Left ventricle myocardium inferior (tissue), 1 donor: ENCODE measurements around the gene RNF225. TPM values are rescaled to one million over a fixed set of nuclear protein-coding genes. Genes with fewer than 3 reads are reported as not detected.

Experiments used
- DNase-seq: peaks from one replicate; pipeline ENCODE4 v3.0.0-alpha.2; 2020
- H3K27ac ChIP-seq: fragments of 200-600 bp; replicated peaks from 2 replicates; pipeline ENCODE4 v1.8.0; 2021
- H3K27me3 ChIP-seq: fragments of 200-600 bp; 2 replicates; pipeline ENCODE4 v1.8.0; 2021; ENCODE audit warnings: low read depth
- H3K36me3 ChIP-seq: fragments of 200-600 bp; 2 replicates; pipeline ENCODE4 v1.8.0; 2021
- H3K4me1 ChIP-seq: fragments of 200-600 bp; 2 replicates; pipeline ENCODE4 v1.8.0; 2021
- H3K4me3 ChIP-seq: fragments of 200-600 bp; 2 replicates; pipeline ENCODE4 v1.8.0; 2021; ENCODE audit warnings: mild to moderate bottlenecking, moderate library complexity
- H3K9me3 ChIP-seq: fragments of 200-600 bp; replicated peaks from 2 replicates; pipeline ENCODE4 v1.8.0; 2021
- intact Hi-C: fragments of 100-400 bp; cut with micrococcal nuclease; formaldehyde crosslinking; loops from one replicate; pipeline ENCODE4 v1.11.0; 2022
- total RNA-seq: library from RNA; stranded (reverse); fragmentation: NEBNext Ultra II Directional; extraction: Animal tissue kit (Norgen Biotek cat#: 25700); gene quantifications from one replicate; pipeline ENCODE4 v1.2.1, GENCODE V29; 2021
- TF ChIP-seq, protein P1 (sequence below): fragments of 200-600 bp; IDR thresholded peaks from 2 replicates; pipeline ENCODE4 v1.8.0; 2021; ENCODE audit warnings: antibody characterized with exemption, mild to moderate bottlenecking, borderline replicate concordance
- donor health status: DM: no; HTN: yes; CAD: no; lungs with severe emphysema.

The RNF225 gene
- total RNA-seq, 1 donor from 2014 or later, result not detected

DNA sequence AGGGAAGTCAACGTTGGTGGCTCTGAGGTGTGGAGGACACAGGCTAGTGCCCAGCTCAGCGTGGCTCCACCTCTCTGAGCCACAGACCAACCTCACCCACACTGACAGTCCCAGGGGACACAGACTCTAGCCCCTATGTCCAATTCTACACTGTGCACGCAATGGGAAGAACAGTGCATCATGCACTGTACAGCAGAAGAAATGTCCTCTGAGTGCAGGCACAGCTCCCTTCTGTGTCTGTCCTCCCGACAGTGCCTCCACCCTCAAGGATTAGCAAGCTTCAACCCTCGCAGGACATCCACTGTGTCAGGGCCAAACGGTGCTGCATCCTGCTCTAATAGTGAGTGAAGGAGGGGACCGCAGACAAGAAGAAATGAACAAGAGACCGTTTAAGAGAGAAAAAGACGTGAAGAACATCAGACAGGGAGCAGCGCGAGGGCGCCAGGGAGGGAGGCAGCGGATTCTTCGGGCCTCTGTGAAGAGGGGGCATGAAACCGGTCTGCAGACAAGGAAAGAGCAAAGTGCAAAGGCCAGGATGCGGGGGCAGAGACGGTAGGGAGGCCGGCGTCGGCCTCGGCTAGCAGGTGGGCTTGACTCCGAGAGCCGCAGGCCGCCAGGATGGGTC is 15.3 kb upstream of the RNF225 start:
- peak overlapping the region; percentile 89 for H3K4me3 ChIP-seq
- peak overlapping the region; percentile 99 for H3K27ac ChIP-seq
- peaks cover 29% of the 10 kb centered on the region for H3K4me1 ChIP-seq
- TF ChIP-seq, protein P1, sequence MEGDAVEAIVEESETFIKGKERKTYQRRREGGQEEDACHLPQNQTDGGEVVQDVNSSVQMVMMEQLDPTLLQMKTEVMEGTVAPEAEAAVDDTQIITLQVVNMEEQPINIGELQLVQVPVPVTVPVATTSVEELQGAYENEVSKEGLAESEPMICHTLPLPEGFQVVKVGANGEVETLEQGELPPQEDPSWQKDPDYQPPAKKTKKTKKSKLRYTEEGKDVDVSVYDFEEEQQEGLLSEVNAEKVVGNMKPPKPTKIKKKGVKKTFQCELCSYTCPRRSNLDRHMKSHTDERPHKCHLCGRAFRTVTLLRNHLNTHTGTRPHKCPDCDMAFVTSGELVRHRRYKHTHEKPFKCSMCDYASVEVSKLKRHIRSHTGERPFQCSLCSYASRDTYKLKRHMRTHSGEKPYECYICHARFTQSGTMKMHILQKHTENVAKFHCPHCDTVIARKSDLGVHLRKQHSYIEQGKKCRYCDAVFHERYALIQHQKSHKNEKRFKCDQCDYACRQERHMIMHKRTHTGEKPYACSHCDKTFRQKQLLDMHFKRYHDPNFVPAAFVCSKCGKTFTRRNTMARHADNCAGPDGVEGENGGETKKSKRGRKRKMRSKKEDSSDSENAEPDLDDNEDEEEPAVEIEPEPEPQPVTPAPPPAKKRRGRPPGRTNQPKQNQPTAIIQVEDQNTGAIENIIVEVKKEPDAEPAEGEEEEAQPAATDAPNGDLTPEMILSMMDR, result no peak
- no peaks in the 10 kb centered on the region for H3K36me3 ChIP-seq
- intact Hi-C loops, result no loop called here
- no peaks in the 10 kb centered on the region for H3K27me3 ChIP-seq
- no peak for DNase-seq
- no peaks in the 10 kb centered on the region for H3K9me3 ChIP-seq

DNA sequence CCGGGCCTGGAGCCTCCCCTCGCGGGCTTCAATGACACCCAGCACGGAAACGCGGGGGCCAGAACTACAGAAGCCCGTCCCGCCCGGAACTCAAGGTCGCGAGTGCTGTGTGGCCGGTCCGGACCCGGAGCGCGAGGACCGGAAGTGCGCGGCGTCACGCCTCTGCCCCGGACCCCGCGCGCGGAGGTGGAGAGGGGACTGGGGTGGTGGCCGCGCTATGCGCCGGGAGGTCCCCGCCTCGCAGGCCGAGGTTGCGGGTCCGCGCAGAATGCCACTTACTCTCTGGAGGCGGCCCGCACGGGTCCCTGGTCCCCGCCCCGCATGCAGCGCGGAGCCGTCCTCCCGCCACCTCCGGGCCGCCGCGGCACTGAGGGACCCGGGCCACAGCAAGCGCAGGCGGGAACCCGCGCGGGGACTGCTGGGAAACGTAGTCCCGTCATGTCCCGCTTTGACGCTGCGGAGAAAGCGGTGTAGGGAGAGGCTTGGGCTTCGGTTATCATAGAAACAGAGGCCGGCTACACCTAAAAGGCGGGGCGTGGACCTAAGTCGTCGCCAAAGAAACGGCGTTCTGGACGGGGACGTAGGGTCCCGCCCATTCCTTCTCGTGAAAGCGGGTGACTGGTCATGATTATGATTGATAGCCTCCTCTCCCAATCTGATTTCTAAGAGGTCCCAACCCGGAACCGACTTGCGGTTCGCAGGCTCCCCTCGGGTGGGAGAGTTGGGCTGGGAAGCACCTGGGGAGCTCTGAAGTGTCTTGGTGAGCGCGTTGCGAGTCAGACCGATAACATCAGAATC is 14.6 kb upstream of the RNF225 start, which contains the start of gene ZNF837:
Gene ZNF837 (minus strand): TSS at position 369 of the 798 bp plus-strand sequence. CDS start 11,698 bp downstream, outside the sequence.
- no peaks in the 10 kb centered on the region for H3K36me3 ChIP-seq
- intact Hi-C loops, result no loop called here
- no peaks in the 10 kb centered on the region for H3K9me3 ChIP-seq
- peak within 1 kb of the TSS; percentile 89 for H3K4me3 ChIP-seq
- H3K4me1 ChIP-seq, result peaks cover 36% of the 10 kb centered on the region
- TF ChIP-seq, protein P1, result peak; percentile 5
- no peaks in the 10 kb centered on the region for H3K27me3 ChIP-seq
- DNase-seq, result peak; percentile 99
- H3K27ac ChIP-seq, result peak within 1 kb of the TSS; percentile 99

DNA sequence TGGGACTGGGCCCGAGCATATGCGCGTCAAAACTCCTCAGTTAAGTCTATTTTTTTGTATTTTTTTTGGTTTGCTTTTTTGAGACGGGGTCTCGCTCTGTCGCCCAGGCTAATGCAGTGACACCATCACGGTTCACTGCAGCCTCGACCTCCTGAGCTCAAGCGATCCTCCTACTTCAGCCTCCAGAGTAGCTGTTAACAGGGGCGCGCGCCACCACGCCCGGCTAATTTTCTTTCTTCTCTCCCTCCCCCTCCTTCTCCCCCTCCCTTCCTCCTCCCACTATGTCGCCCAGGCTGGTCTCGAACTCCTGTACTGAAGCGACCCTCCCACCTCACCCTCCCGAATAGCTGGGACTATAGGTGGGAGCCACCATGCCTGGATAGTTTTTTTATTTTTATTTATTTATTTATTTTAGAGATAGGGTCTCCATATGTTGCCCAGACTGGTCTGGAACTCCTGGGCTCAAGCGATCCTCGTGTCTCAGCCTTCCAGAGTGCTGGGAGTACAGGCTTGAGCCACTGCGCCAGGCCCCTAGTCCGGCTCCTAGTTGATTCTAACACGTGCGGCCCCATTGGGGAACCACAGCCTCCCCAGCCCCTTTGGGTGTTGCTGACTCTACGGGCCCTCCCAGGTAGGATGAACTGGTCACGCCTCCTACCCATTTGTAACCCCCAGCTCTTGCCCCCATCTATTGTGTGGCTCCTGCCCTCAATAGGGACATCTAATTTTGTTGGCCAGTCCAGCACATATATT is 13.8 kb upstream of the RNF225 start:
- TF ChIP-seq, protein P1, result no peak
- intact Hi-C loops, result no loop called here
- peak overlapping the region; percentile 99 for H3K27ac ChIP-seq
- peaks cover 44% of the 10 kb centered on the region for H3K4me1 ChIP-seq
- no peaks in the 10 kb centered on the region for H3K9me3 ChIP-seq
- H3K4me3 ChIP-seq, result peak overlapping the region; percentile 89
- no peaks in the 10 kb centered on the region for H3K27me3 ChIP-seq
- no peaks in the 10 kb centered on the region for H3K36me3 ChIP-seq
- no peak for DNase-seq

DNA sequence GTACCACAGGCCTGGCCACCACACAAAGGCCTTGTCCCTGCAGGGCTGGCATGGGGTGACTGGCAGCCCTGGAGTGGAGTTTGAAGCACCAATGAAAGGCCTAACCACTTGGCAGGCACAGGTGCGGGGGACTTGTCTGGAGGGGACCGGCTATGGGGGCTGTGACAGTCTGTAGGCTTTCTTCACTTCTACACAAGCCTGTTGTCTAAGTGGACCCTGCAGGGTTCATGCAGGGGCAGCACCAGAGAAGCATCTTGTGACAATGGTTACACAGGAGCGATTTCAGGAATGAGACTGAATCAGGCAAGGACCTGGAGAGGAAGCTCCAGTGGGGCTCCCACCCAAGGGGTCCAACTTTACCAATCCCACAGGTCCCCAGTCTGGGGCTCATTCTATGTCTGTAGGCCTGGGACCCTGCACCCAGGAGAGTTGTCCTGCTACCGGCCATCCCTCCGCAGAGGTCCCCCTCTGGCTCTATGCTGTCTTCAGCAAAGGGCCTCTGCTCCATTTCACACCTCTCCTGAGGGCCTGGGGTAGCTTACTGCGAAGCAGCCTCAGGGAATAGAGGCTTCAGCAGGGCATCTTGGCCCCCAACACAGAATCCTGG is 12.4 kb upstream of the RNF225 start:
- Histone ChIP-seq H3K36me3 (peaks cover 1% of the 10 kb centered on the region), H3K27me3 (no peaks in the 10 kb centered on the region), H3K9me3 (no peaks in the 10 kb centered on the region), H3K27ac (no peak overlapping the region), H3K4me3 (no peak overlapping the region), H3K4me1 (peaks cover 56% of the 10 kb centered on the region)
- DNase-seq, result no peak
- TF ChIP-seq, protein P1, result no peak
- intact Hi-C loops, result no loop called here

DNA sequence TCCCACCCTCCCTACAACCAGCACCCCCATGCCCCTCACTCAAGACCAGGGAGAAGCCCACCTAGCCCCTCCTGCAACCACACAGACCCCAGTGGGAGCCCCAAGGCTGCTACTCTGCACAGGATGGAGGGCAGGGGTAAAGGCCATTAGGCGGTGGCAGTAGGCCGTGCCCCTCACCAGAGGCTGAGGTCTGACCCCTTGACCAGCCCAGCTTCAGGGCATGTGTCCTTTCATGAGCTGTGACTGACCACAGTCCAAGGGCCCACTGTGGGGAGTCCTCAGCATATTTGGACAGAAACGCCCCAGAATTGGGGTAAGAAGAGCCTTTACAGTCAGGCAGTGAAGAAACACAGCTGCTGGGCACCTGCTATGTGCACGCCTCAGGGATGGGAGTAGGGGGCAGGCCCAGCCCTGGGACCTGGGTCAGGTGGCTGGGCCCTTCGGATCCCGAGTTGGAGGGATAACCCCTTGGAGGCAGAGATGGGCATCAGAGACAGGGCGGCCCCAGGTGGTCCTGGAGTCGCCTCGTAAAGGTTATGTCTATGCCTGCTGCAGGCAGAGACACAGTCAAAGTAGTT is 10.1 kb upstream of the RNF225 start:
- DNase-seq, result no peak
- TF ChIP-seq, protein P1, result no peak
- peaks cover 65% of the 10 kb centered on the region for H3K4me1 ChIP-seq
- H3K27me3 ChIP-seq, result no peaks in the 10 kb centered on the region
- H3K4me3 ChIP-seq, result peak overlapping the region; percentile 71
- peak overlapping the region; percentile 100 for H3K27ac ChIP-seq
- intact Hi-C loops, result no loop called here
- H3K9me3 ChIP-seq, result no peaks in the 10 kb centered on the region
- peaks cover 24% of the 10 kb centered on the region for H3K36me3 ChIP-seq
